ENCODE data around the gene ERC2. TPM values are rescaled to one million over a fixed set of nuclear protein-coding genes. Genes with fewer than 3 reads are reported as not detected.

Gene ERC2
- total RNA-seq, 1 donor from 2014 or later, result 0.53 TPM

- no peak for DNase-seq (ENCODE audit: low read depth, low spot score)
Measured at GRCh38 chr3:55605443-55606236, 862.6 kb downstream of the ERC2 start.

GRCh38 chr3:55604846-55605245, 863.4 kb downstream of the ERC2 start:
- no peak for DNase-seq (ENCODE audit: low read depth, low spot score)

- no peak for DNase-seq (ENCODE audit: low read depth, low spot score)
Measured at GRCh38 chr3:55604402-55604801, 863.9 kb downstream of the ERC2 start.

GRCh38 chr3:55601366-55602080, 866.7 kb downstream of the ERC2 start:
- no peak for DNase-seq (ENCODE audit: low read depth, low spot score)

- no peak for DNase-seq (ENCODE audit: low read depth, low spot score)
Measured at GRCh38 chr3:55598224-55598623, 870.0 kb downstream of the ERC2 start.

GRCh38 chr3:55597641-55598040, 870.6 kb downstream of the ERC2 start:
- no peak for DNase-seq (ENCODE audit: low read depth, low spot score)

GRCh38 chr3:55596212-55596611, 872.1 kb downstream of the ERC2 start:
- DNase-seq (ENCODE audit: low read depth, low spot score), result no peak

- no peak for DNase-seq (ENCODE audit: low read depth, low spot score)
Measured at GRCh38 chr3:55595420-55595819, 872.8 kb downstream of the ERC2 start.

GRCh38 chr3:55592572-55592971, 875.7 kb downstream of the ERC2 start:
- DNase-seq (ENCODE audit: low read depth, low spot score), result no peak

- DNase-seq (ENCODE audit: low read depth, low spot score), result no peak
Measured at GRCh38 chr3:55591888-55592287, 876.4 kb downstream of the ERC2 start.

- DNase-seq (ENCODE audit: low read depth, low spot score), result no peak
Measured at GRCh38 chr3:55588146-55588765, 880.0 kb downstream of the ERC2 start.

GRCh38 chr3:55585856-55586255, 882.4 kb downstream of the ERC2 start:
- DNase-seq (ENCODE audit: low read depth, low spot score), result no peak

- no peak for DNase-seq (ENCODE audit: low read depth, low spot score)
Measured at GRCh38 chr3:55584716-55585368, 883.4 kb downstream of the ERC2 start.

- DNase-seq (ENCODE audit: low read depth, low spot score), result no peak
Measured at GRCh38 chr3:55584030-55584429, 884.2 kb downstream of the ERC2 start.

- DNase-seq (ENCODE audit: low read depth, low spot score), result no peak
Measured at GRCh38 chr3:55583475-55583874, 884.8 kb downstream of the ERC2 start.

GRCh38 chr3:55579496-55579895, 888.8 kb downstream of the ERC2 start:
- no peak for DNase-seq (ENCODE audit: low read depth, low spot score)

- DNase-seq (ENCODE audit: low read depth, low spot score), result no peak
Measured at GRCh38 chr3:55576621-55577388, 891.5 kb downstream of the ERC2 start.

GRCh38 chr3:55574671-55575070, 893.6 kb downstream of the ERC2 start:
- DNase-seq (ENCODE audit: low read depth, low spot score), result no peak

GRCh38 chr3:55572816-55573215, 895.5 kb downstream of the ERC2 start:
- no peak for DNase-seq (ENCODE audit: low read depth, low spot score)

- DNase-seq (ENCODE audit: low read depth, low spot score), result no peak
Measured at GRCh38 chr3:55571913-55572312, 896.4 kb downstream of the ERC2 start.

- DNase-seq (ENCODE audit: low read depth, low spot score), result no peak
Measured at GRCh38 chr3:55571216-55571813, 897.0 kb downstream of the ERC2 start.
